SK-N-SH (cell line): ENCODE measurements around the gene C12orf42. TPM values are rescaled to one million over a fixed set of nuclear protein-coding genes. Genes with fewer than 3 reads are reported as not detected.

Experiments used
- CTCF ChIA-PET: fragments of 300-600, 350-600 bp; formaldehyde crosslinking; extraction: SDS; loops from one replicate; lab custom pipeline; 2021; lab: Yijun Ruan, JAX
- POLR2A ChIA-PET: fragments of 350-600 bp; sonication (Branson Sonifier 250); formaldehyde crosslinking; extraction: SDS; loops from one replicate; lab custom pipeline; 2020; ENCODE audit warnings: antibody characterized with exemption, inconsistent platforms; lab: Yijun Ruan, JAX
- DNase-seq: peaks from one replicate; pipeline ENCODE4 v3.0.0; 2012
- H2AFZ ChIP-seq: fragments of 200-600 bp; sonication (generic); 2 replicates; pipeline ENCODE4 v1.8.1; 2016; ENCODE audit warnings: antibody characterized with exemption, mild to moderate bottlenecking, low read depth
- H3F3A ChIP-seq: fragments of 200-600 bp; sonication (generic); replicated peaks from 2 replicates; pipeline ENCODE3; 2016; ENCODE audit warnings: antibody characterized with exemption, mild to moderate bottlenecking; ENCODE audit not compliant: insufficient read depth
- H3K27ac ChIP-seq, 2 experiments: fragments of 200-500 bp in 1 of 2; fragments of 200-600 bp in 1 of 2; sonication (Bioruptor generic) in 1 of 2; sonication (generic), shearing (Covaris generic) in 1 of 2; 2 replicates each; pipeline versions ENCODE4 v1.5.1 to v1.6.1; 2014 to 2016; ENCODE audit warnings: low read depth in 2 of 2, inconsistent platforms in 1 of 2, low read length in 1 of 2, mild to moderate bottlenecking in 1 of 2, mixed read lengths in 1 of 2
- H3K27me3 ChIP-seq: fragments of 200-600 bp; sonication (generic), shearing (Covaris generic); 2 replicates; pipeline ENCODE4 v1.6.1; 2016; ENCODE audit warnings: mixed run types; ENCODE audit not compliant: insufficient read depth
- H3K36me3 ChIP-seq, 2 experiments: fragments of 200-500 bp in 1 of 2; fragments of 200-600 bp in 1 of 2; sonication (Bioruptor generic) in 1 of 2; sonication (generic) in 1 of 2; replicated peaks in 1 of 2; 2 replicates each; pipeline versions ENCODE3 to v1.5.1; 2014 to 2016; ENCODE audit warnings: low read length in 1 of 2, mild to moderate bottlenecking in 1 of 2; ENCODE audit not compliant: insufficient read depth in 2 of 2, control insufficient read depth in 1 of 2
- H3K4me1 ChIP-seq, 2 experiments: fragments of 200-500 bp in 1 of 2; fragments of 200-600 bp in 1 of 2; sonication (Bioruptor generic) in 1 of 2; sonication (generic), shearing (Covaris generic) in 1 of 2; 2 replicates each; pipeline versions ENCODE4 v1.5.1 to v1.6.1; 2014 to 2016; ENCODE audit warnings: low read depth in 1 of 2, low read length in 1 of 2, mixed run types in 1 of 2; ENCODE audit not compliant: insufficient read depth in 2 of 2, control insufficient read depth in 1 of 2
- H3K4me2 ChIP-seq: fragments of 200-600 bp; sonication (generic), shearing (Covaris generic); 2 replicates; pipeline ENCODE4 v1.6.1; 2017; ENCODE audit warnings: mixed run types
- H3K4me3 ChIP-seq, 2 experiments: fragments of 200-500 bp in 1 of 2; fragments of 200-600 bp in 1 of 2; sonication (Bioruptor generic) in 1 of 2; sonication (generic), shearing (Covaris generic) in 1 of 2; 2 replicates each; pipeline versions ENCODE4 v1.5.1 to v1.8.1; 2014 to 2016; ENCODE audit warnings: low read depth in 2 of 2, inconsistent platforms in 1 of 2, low read length in 1 of 2, mild to moderate bottlenecking in 1 of 2, mixed read lengths in 1 of 2, moderate library complexity in 1 of 2
- H3K79me2 ChIP-seq: fragments of 200-600 bp; sonication (generic); 2 replicates; pipeline ENCODE4 v1.8.1; 2017; ENCODE audit warnings: mild to moderate bottlenecking; ENCODE audit not compliant: insufficient read depth
- H3K9ac ChIP-seq: fragments of 200-600 bp; sonication (generic); 2 replicates; pipeline ENCODE4 v1.6.1; 2017; ENCODE audit warnings: mixed run types
- H3K9me2 ChIP-seq: fragments of 200-600 bp; sonication (generic); 2 replicates; pipeline ENCODE4 v1.6.1; 2017; ENCODE audit warnings: mixed run types
- H3K9me3 ChIP-seq: fragments of 200-600 bp; sonication (generic); 2 replicates; pipeline ENCODE4 v1.6.1; 2017; ENCODE audit warnings: mixed run types, mild to moderate bottlenecking, moderate library complexity
- H4K20me1 ChIP-seq: fragments of 200-600 bp; sonication (generic); 2 replicates; pipeline ENCODE4 v1.6.1; 2017; ENCODE audit warnings: mild to moderate bottlenecking, mixed run types; ENCODE audit not compliant: insufficient read depth
- EP300 ChIP-seq, 2 experiments: IDR thresholded peaks; 2 replicates each; pipeline versions ENCODE4 v1.4.0 to v1.6.1; 2012; ENCODE audit warnings: borderline replicate concordance in 1 of 2, low read depth in 1 of 2, low read length in 1 of 2
- EZH2phosphoT487 ChIP-seq: fragments of 200-600 bp; sonication (generic); IDR thresholded peaks from 2 replicates; pipeline ENCODE4 v1.6.1; 2017; ENCODE audit warnings: low read depth, mixed run types, mild to moderate bottlenecking, antibody characterized with exemption, moderate library complexity, borderline replicate concordance
- FOXJ3 ChIP-seq: sonication (generic); formaldehyde crosslinking; IDR thresholded peaks from 2 replicates; pipeline ENCODE4 v1.5.1; 2020; ENCODE audit warnings: mild to moderate bottlenecking, missing genetic modification reagents
- IRF3 ChIP-seq: fragments of 150-350 bp; IDR thresholded peaks from 2 replicates; pipeline ENCODE4 v1.6.1; 2016; ENCODE audit warnings: mild to moderate bottlenecking, low read depth, low read length
- JUND ChIP-seq: IDR thresholded peaks from 2 replicates; pipeline ENCODE4 v1.4.0; 2012
- MAX ChIP-seq: IDR thresholded peaks from 2 replicates; pipeline ENCODE4 v1.4.0; 2012; ENCODE audit warnings: low read depth
- MEF2A ChIP-seq: IDR thresholded peaks from 2 replicates; pipeline ENCODE4 v1.4.0; 2012; ENCODE audit warnings: low read depth, borderline replicate concordance
- MXI1 ChIP-seq: IDR thresholded peaks from 2 replicates; pipeline ENCODE4 v1.6.1; 2012; ENCODE audit warnings: mild to moderate bottlenecking, low read depth, low read length, improper control_type of control experiment
- PBX3 ChIP-seq: IDR thresholded peaks from 2 replicates; pipeline ENCODE4; 2012
- USF1 ChIP-seq: IDR thresholded peaks from 2 replicates; pipeline ENCODE4 v1.4.0; 2012; ENCODE audit warnings: low read depth, borderline replicate concordance
- USF2 ChIP-seq: fragments of 150-350 bp; IDR thresholded peaks from 2 replicates; pipeline ENCODE4 v1.6.1; 2017; ENCODE audit warnings: antibody characterized with exemption, low read length, low read depth, borderline replicate concordance
- ZBTB33 ChIP-seq: IDR thresholded peaks from 2 replicates; pipeline ENCODE4 v1.4.0; 2012; ENCODE audit warnings: low read depth, borderline replicate concordance
- WGBS: methylation state at CpG from one replicate; pipeline ENCODE4 v1.1.6; 2017; ENCODE audit warnings: low lambda C conversion rate; 5-methylcytosine and 5-hydroxymethylcytosine counted together
- polyA plus RNA-seq, 3 experiments: library from polyadenylated mRNA; depleted of rRNA; stranded (reverse); fragments of >200 nt; gene quantifications; 2 replicates each; pipeline ENCODE4 v1.2.3, GENCODE V29; 2012

C12orf42 gene
- polyA plus RNA-seq, 1 of the 3 experiments (the other 2 are of a cell fraction): not detected

GRCh38 chr12:103310546-103311270, 185.1 kb downstream of the C12orf42 start:
- Histone ChIP-seq H3K27ac (no peak overlapping the region), H3K79me2 (no peaks in the 10 kb centered on the region), H3K4me3 (no peak overlapping the region), H3K27me3 (no peaks in the 10 kb centered on the region), H3F3A (no peaks in the 10 kb centered on the region), H3K36me3 (no peaks in the 10 kb centered on the region), H3K4me1 (no peaks in the 10 kb centered on the region), H3K9me2 (no peaks in the 10 kb centered on the region), H3K4me2 (no peak overlapping the region), H3K9me3 (no peaks in the 10 kb centered on the region), H3K9ac (no peak overlapping the region), H2AFZ (no peak overlapping the region), H4K20me1 (no peaks in the 10 kb centered on the region)
- no peak for DNase-seq
- ChIA-PET POLR2A (no interaction called here), CTCF (interaction anchor here (1.6 kb wide), 1 partner anchor 238 kb away, joined by 6 read pairs; no protein-coding TSS in a partner anchor)
- TF ChIP-seq USF1 (no peak), FOXJ3 (no peak), ZBTB33 (no peak), EP300 (IDR thresholded peaks at IDR 0.05; ENCODE audit: borderline replicate concordance in 1 of 2, low read depth in 1 of 2, low read length in 1 of 2) (no peak), JUND (no peak), MEF2A (no peak), PBX3 (no peak), MXI1 (no peak), EZH2phosphoT487 (no peak), USF2 (no peak), MAX (no peak), IRF3 (no peak)
- 20% methylated on average over 5 of the region's 5 CpGs for WGBS
